ENCODE results near the gene MMP2.

Gene MMP2

GRCh38 chr16:55489119-55489955 is 10.3 kb downstream of the MMP2 start:
- Histone ChIP-seq H3K4me3 (no peak overlapping the region), H3K27ac (peak overlapping the region in 7 of 21 experiments; percentile 14 to 75 (median 51))

- Histone ChIP-seq H3K27ac (peak overlapping the region in 2 of 21 experiments; percentile 30 to 49), H3K4me3 (no peak overlapping the region)
Observed at GRCh38 chr16:55489956-55490265, 10.9 kb downstream of the MMP2 start.

- H3K4me3 ChIP-seq, result no peak overlapping the region
- peak overlapping the region in 2 of 21 experiments; percentile 30 to 49 for H3K27ac ChIP-seq
Observed at GRCh38 chr16:55490301-55490700, 11.3 kb downstream of the MMP2 start.

- Histone ChIP-seq H3K4me3 (no peak overlapping the region), H3K27ac (no peak overlapping the region)
Observed at GRCh38 chr16:55491691-55492090, 12.7 kb downstream of the MMP2 start.

GRCh38 chr16:55492756-55493380 is 13.9 kb downstream of the MMP2 start:
- Histone ChIP-seq H3K4me3 (no peak overlapping the region), H3K27ac (no peak overlapping the region)

GRCh38 chr16:55494994-55495421 is 16.0 kb downstream of the MMP2 start:
- Histone ChIP-seq H3K27ac (peak overlapping the region in 3 of 21 experiments; percentile 9 to 38 (median 29)), H3K4me3 (no peak overlapping the region)

- Histone ChIP-seq H3K27ac (peak overlapping the region in 4 of 21 experiments; percentile 9 to 60 (median 34)), H3K4me3 (no peak overlapping the region)
Observed at GRCh38 chr16:55495616-55496289, 16.8 kb downstream of the MMP2 start.

GRCh38 chr16:55496509-55497145 is 17.6 kb downstream of the MMP2 start:
- Histone ChIP-seq H3K27ac (no peak overlapping the region), H3K4me3 (no peak overlapping the region)

GRCh38 chr16:55497558-55497957 is 18.6 kb downstream of the MMP2 start:
- no peak overlapping the region for H3K4me3 ChIP-seq

GRCh38 chr16:55498101-55498500 is 19.1 kb downstream of the MMP2 start:
- no peak overlapping the region for H3K4me3 ChIP-seq
- peak overlapping the region in 1 of 21 experiments; percentile 39 for H3K27ac ChIP-seq

More at GRCh38 chr16:55497558-55497957, 18.6 kb downstream of the MMP2 start:
- no peak overlapping the region for H3K27ac ChIP-seq

GRCh38 chr16:55499281-55499680 is 20.3 kb downstream of the MMP2 start:
- peak overlapping the region in 10 of 21 experiments; percentile 1 to 78 (median 46) for H3K27ac ChIP-seq
- no peak overlapping the region for H3K4me3 ChIP-seq

GRCh38 chr16:55499951-55500529 is 21.0 kb downstream of the MMP2 start:
- Histone ChIP-seq H3K27ac (peak overlapping the region in 18 of 21 experiments; percentile 1 to 78 (median 46)), H3K4me3 (no peak overlapping the region)

- Histone ChIP-seq H3K27ac (peak overlapping the region in 18 of 21 experiments; percentile 6 to 78 (median 48)), H3K4me3 (no peak overlapping the region)
Observed at GRCh38 chr16:55500530-55501011, 21.6 kb downstream of the MMP2 start.

GRCh38 chr16:55501549-55502322 is 22.7 kb downstream of the MMP2 start:
- no peak overlapping the region for H3K4me3 ChIP-seq
- peak overlapping the region in 3 of 21 experiments; percentile 21 to 78 (median 55) for H3K27ac ChIP-seq

GRCh38 chr16:55502801-55503366 is 23.9 kb downstream of the MMP2 start:
- Histone ChIP-seq H3K4me3 (no peak overlapping the region), H3K27ac (peak overlapping the region in 4 of 21 experiments; percentile 0 to 30 (median 18))

GRCh38 chr16:55503726-55504550 is 24.9 kb downstream of the MMP2 start:
- H3K27ac ChIP-seq, result peak overlapping the region in 1 of 21 experiments; percentile 12

GRCh38 chr16:55505333-55506015 is 26.5 kb downstream of the MMP2 start:
- H3K27ac ChIP-seq, result peak overlapping the region in 1 of 21 experiments; percentile 13
- no peak overlapping the region for H3K4me3 ChIP-seq

More at GRCh38 chr16:55503726-55504550, 24.9 kb downstream of the MMP2 start:
- H3K4me3 ChIP-seq, result no peak overlapping the region
